Mucosa of rectum (tissue), 2 donors: ENCODE results near the gene SORCS1.

Experiments
- H3K27ac ChIP-seq, 2 donors: one replicate each; pipeline ENCODE4 v1.7.0; 2013; ENCODE audit warnings: inconsistent platforms in 2 of 2, low read depth in 2 of 2, low read length in 2 of 2
- H3K27me3 ChIP-seq, 2 donors: one replicate each; pipeline ENCODE4 v1.7.0; 2013; ENCODE audit warnings: low read length in 2 of 2; ENCODE audit not compliant: control insufficient read depth in 2 of 2, insufficient read depth in 2 of 2
- H3K36me3 ChIP-seq, 2 donors: one replicate each; pipeline ENCODE4 v1.7.0; 2013; ENCODE audit warnings: low read length in 2 of 2; ENCODE audit not compliant: control insufficient read depth in 2 of 2, insufficient read depth in 2 of 2
- H3K4me1 ChIP-seq, 2 donors: one replicate each; pipeline ENCODE4 v1.7.0; 2013; ENCODE audit warnings: low read length in 2 of 2, mild to moderate bottlenecking in 1 of 2; ENCODE audit not compliant: control insufficient read depth in 2 of 2, insufficient read depth in 2 of 2
- H3K4me3 ChIP-seq, 2 donors: one replicate each; pipeline ENCODE4 v1.7.0; 2013; ENCODE audit warnings: low read length in 2 of 2
- H3K9ac ChIP-seq, 2 donors: one replicate each; pipeline ENCODE4 v1.7.0; 2013; ENCODE audit warnings: low read length in 2 of 2, low read depth in 1 of 2, mild to moderate bottlenecking in 1 of 2
- H3K9me3 ChIP-seq, 2 donors: one replicate each; pipeline ENCODE4 v1.7.0; 2013; ENCODE audit warnings: low read length in 2 of 2; ENCODE audit not compliant: control insufficient read depth in 2 of 2
- donor health status: healthy.
- donor health status: Normal muscosa, but diverticular disease.

SORCS1 gene

GRCh38 chr10:106802949-106803348 lies 361.6 kb downstream of the SORCS1 start:
- Histone ChIP-seq H3K36me3 (no peaks in the 10 kb centered on the region), H3K9ac (no peak overlapping the region), H3K9me3 (no peaks in the 10 kb centered on the region), H3K4me3 (no peak overlapping the region), H3K27ac (no peak overlapping the region), H3K4me1 (no peaks in the 10 kb centered on the region), H3K27me3 (no peaks in the 10 kb centered on the region)

- Histone ChIP-seq H3K27ac (no peak overlapping the region), H3K4me1 (no peaks in the 10 kb centered on the region), H3K36me3 (no peaks in the 10 kb centered on the region), H3K9me3 (no peaks in the 10 kb centered on the region), H3K4me3 (no peak overlapping the region), H3K27me3 (no peaks in the 10 kb centered on the region), H3K9ac (no peak overlapping the region)
Observed at GRCh38 chr10:106799776-106800175, 364.7 kb downstream of the SORCS1 start.

- Histone ChIP-seq H3K9me3 (no peaks in the 10 kb centered on the region), H3K4me3 (no peak overlapping the region), H3K27ac (no peak overlapping the region), H3K27me3 (no peaks in the 10 kb centered on the region), H3K4me1 (no peaks in the 10 kb centered on the region), H3K9ac (no peak overlapping the region), H3K36me3 (no peaks in the 10 kb centered on the region)
Observed at GRCh38 chr10:106795619-106796018, 368.9 kb downstream of the SORCS1 start.

- H3K4me1 ChIP-seq = no peaks in the 10 kb centered on the region
- no peak overlapping the region for H3K9ac ChIP-seq
- no peaks in the 10 kb centered on the region for H3K27me3 ChIP-seq
- no peak overlapping the region for H3K4me3 ChIP-seq
- no peak overlapping the region for H3K27ac ChIP-seq
- H3K9me3 ChIP-seq = no peaks in the 10 kb centered on the region
- no peaks in the 10 kb centered on the region for H3K36me3 ChIP-seq
Observed at GRCh38 chr10:106793617-106794016, 370.9 kb downstream of the SORCS1 start.

- Histone ChIP-seq H3K27me3 (no peaks in the 10 kb centered on the region), H3K27ac (no peak overlapping the region), H3K4me1 (no peaks in the 10 kb centered on the region), H3K36me3 (no peaks in the 10 kb centered on the region), H3K9me3 (no peaks in the 10 kb centered on the region), H3K4me3 (no peak overlapping the region), H3K9ac (no peak overlapping the region)
Observed at GRCh38 chr10:106789623-106790022, 374.9 kb downstream of the SORCS1 start.

GRCh38 chr10:106788982-106789381 lies 375.5 kb downstream of the SORCS1 start:
- no peaks in the 10 kb centered on the region for H3K36me3 ChIP-seq
- no peak overlapping the region for H3K4me3 ChIP-seq
- no peaks in the 10 kb centered on the region for H3K27me3 ChIP-seq
- H3K27ac ChIP-seq = no peak overlapping the region
- H3K4me1 ChIP-seq = no peaks in the 10 kb centered on the region
- H3K9me3 ChIP-seq = no peaks in the 10 kb centered on the region
- no peak overlapping the region for H3K9ac ChIP-seq

- Histone ChIP-seq H3K4me1 (no peaks in the 10 kb centered on the region), H3K36me3 (no peaks in the 10 kb centered on the region), H3K9me3 (no peaks in the 10 kb centered on the region), H3K9ac (no peak overlapping the region), H3K27me3 (no peaks in the 10 kb centered on the region), H3K4me3 (no peak overlapping the region), H3K27ac (no peak overlapping the region)
Observed at GRCh38 chr10:106785528-106785927, 379.0 kb downstream of the SORCS1 start.

- Histone ChIP-seq H3K36me3 (no peaks in the 10 kb centered on the region), H3K9ac (no peak overlapping the region), H3K4me1 (no peaks in the 10 kb centered on the region), H3K9me3 (no peaks in the 10 kb centered on the region), H3K27ac (no peak overlapping the region), H3K27me3 (no peaks in the 10 kb centered on the region), H3K4me3 (no peak overlapping the region)
Observed at GRCh38 chr10:106780632-106781031, 383.9 kb downstream of the SORCS1 start.

GRCh38 chr10:106777841-106778240 lies 386.7 kb downstream of the SORCS1 start:
- no peaks in the 10 kb centered on the region for H3K4me1 ChIP-seq
- no peak overlapping the region for H3K9ac ChIP-seq
- no peaks in the 10 kb centered on the region for H3K36me3 ChIP-seq
- H3K27ac ChIP-seq = no peak overlapping the region
- no peaks in the 10 kb centered on the region for H3K27me3 ChIP-seq
- no peak overlapping the region for H3K4me3 ChIP-seq
- H3K9me3 ChIP-seq = no peaks in the 10 kb centered on the region

- Histone ChIP-seq H3K4me1 (no peaks in the 10 kb centered on the region), H3K9me3 (no peaks in the 10 kb centered on the region), H3K36me3 (no peaks in the 10 kb centered on the region), H3K9ac (no peak overlapping the region), H3K27me3 (no peaks in the 10 kb centered on the region), H3K27ac (no peak overlapping the region), H3K4me3 (no peak overlapping the region)
Observed at GRCh38 chr10:106775127-106775526, 389.4 kb downstream of the SORCS1 start.

- H3K27ac ChIP-seq = no peak overlapping the region
Observed at GRCh38 chr10:106772957-106773356, 391.5 kb downstream of the SORCS1 start.

More at GRCh38 chr10:106772957-106773356, 391.5 kb downstream of the SORCS1 start:
- H3K36me3 ChIP-seq = no peaks in the 10 kb centered on the region
- H3K4me1 ChIP-seq = no peaks in the 10 kb centered on the region
- no peak overlapping the region for H3K9ac ChIP-seq
- H3K4me3 ChIP-seq = no peak overlapping the region
- H3K27me3 ChIP-seq = no peaks in the 10 kb centered on the region
- no peaks in the 10 kb centered on the region for H3K9me3 ChIP-seq
